HepG2 (cell line): Measurements from ENCODE around the gene ARHGAP33. TPM values are rescaled to one million over a fixed set of nuclear protein-coding genes. Genes with fewer than 3 reads are reported as not detected.

Source experiments
- GZF1 ChIP-seq: sonication (generic); formaldehyde crosslinking; IDR thresholded peaks from 2 replicates; pipeline ENCODE4 v1.5.1; 2020; ENCODE audit warnings: mild to moderate bottlenecking, missing genetic modification reagents
- IRF1 ChIP-seq: sonication (generic); formaldehyde crosslinking; IDR thresholded peaks from 2 replicates; pipeline ENCODE4 v1.4.0; 2020; ENCODE audit warnings: low read depth, mild to moderate bottlenecking, missing genetic modification reagents
- SIN3A ChIP-seq: IDR thresholded peaks from 2 replicates; pipeline ENCODE4 v1.6.1; 2011; ENCODE audit warnings: low read depth, mild to moderate bottlenecking, control low read depth, low read length, borderline replicate concordance
- YEATS4 ChIP-seq: sonication (generic); formaldehyde crosslinking; IDR thresholded peaks from 2 replicates; pipeline ENCODE4 v1.4.0; 2020; ENCODE audit warnings: missing genetic modification reagents, borderline replicate concordance
- polyA plus RNA-seq, 8 experiments: library from polyadenylated mRNA; depleted of rRNA in 3 of 8; stranded (reverse) in 7 of 8; unstranded in 1 of 8; fragments of >200 nt; fragmentation: Illumina TruSeq in 4 of 8; extraction: Trizol in 4 of 8; gene quantifications; 2 replicates each; pipeline versions ENCODE4 v1.2.1 to v1.2.3, GENCODE V29; 2011 to 2016; ENCODE audit warnings: low read depth in 4 of 8, missing spikeins in 1 of 8, mixed read lengths in 1 of 8; ENCODE audit not compliant: insufficient read depth in 1 of 8
- total RNA-seq, 5 experiments: library from RNA; depleted of rRNA; stranded (reverse); fragments of >200 nt; fragmentation: Illumina TruSeq; extraction: Trizol; gene quantifications; 2 replicates each; pipeline ENCODE4 v1.2.3, GENCODE V29; 2016; ENCODE audit warnings: low read depth in 1 of 5
- TF ChIP-seq, protein P1 (sequence below), 2 experiments: sonication (generic) in 1 of 2; formaldehyde crosslinking in 1 of 2; IDR thresholded peaks; 2 replicates each; pipeline versions ENCODE4 v1.4.0 to v1.6.1; 2016 to 2020; ENCODE audit warnings: borderline replicate concordance in 1 of 2, low read depth in 1 of 2, mild to moderate bottlenecking in 1 of 2, missing genetic modification reagents in 1 of 2
- TF ChIP-seq, protein P2 (sequence below): sonication (generic); formaldehyde crosslinking; IDR thresholded peaks from 2 replicates; pipeline ENCODE4 v1.4.0; 2020; ENCODE audit warnings: missing genetic modification reagents
- TF ChIP-seq, protein P3 (sequence below), 2 experiments: fragments of 450-650 bp in 1 of 2; sonication (generic) in 1 of 2; formaldehyde crosslinking in 1 of 2; IDR thresholded peaks; 2 replicates each; pipeline versions ENCODE4 v1.6.1 to v1.8.0; 2016 to 2022; ENCODE audit warnings: antibody characterized with exemption in 1 of 2, mild to moderate bottlenecking in 1 of 2, missing genetic modification reagents in 1 of 2
- TF ChIP-seq, protein P4 (sequence below): sonication (generic); formaldehyde crosslinking; IDR thresholded peaks from 2 replicates; pipeline ENCODE4 v1.5.0; 2020; ENCODE audit warnings: missing genetic modification reagents, mild to moderate bottlenecking, borderline replicate concordance

Gene ARHGAP33
- total and polyA plus RNA-seq, 2 of the 13 experiments (the other 11 are each of a cell fraction or from before 2014, with no cell fraction given) = 1.3 to 2.7 TPM

GRCh38 chr19:35748106-35749020 lies 27.0 kb upstream of the ARHGAP33 start, which contains the start of gene LIN37 (continued):
- TF ChIP-seq, protein P1, sequence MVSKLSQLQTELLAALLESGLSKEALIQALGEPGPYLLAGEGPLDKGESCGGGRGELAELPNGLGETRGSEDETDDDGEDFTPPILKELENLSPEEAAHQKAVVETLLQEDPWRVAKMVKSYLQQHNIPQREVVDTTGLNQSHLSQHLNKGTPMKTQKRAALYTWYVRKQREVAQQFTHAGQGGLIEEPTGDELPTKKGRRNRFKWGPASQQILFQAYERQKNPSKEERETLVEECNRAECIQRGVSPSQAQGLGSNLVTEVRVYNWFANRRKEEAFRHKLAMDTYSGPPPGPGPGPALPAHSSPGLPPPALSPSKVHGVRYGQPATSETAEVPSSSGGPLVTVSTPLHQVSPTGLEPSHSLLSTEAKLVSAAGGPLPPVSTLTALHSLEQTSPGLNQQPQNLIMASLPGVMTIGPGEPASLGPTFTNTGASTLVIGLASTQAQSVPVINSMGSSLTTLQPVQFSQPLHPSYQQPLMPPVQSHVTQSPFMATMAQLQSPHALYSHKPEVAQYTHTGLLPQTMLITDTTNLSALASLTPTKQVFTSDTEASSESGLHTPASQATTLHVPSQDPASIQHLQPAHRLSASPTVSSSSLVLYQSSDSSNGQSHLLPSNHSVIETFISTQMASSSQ (IDR thresholded peaks at IDR 0.05; ENCODE audit: low read depth) = peak; percentile 47; the same call in 1 of the 2 replicates
- TF ChIP-seq, protein P1 (CRISPR knock-in tag; IDR thresholded peaks at IDR 0.05; ENCODE audit: borderline replicate concordance) = peak; percentile 65; the same call in 1 of the 2 replicates
- TF ChIP-seq GZF1 (0 out of 2 replicates have a peak, but pooled peaks have one; percentile 41), YEATS4 (CRISPR knock-in tag) (peak; percentile 68; the same call in 1 of the 2 replicates), IRF1 (CRISPR knock-in tag) (no peak), SIN3A (peak; percentile 87)
- TF ChIP-seq, protein P2, sequence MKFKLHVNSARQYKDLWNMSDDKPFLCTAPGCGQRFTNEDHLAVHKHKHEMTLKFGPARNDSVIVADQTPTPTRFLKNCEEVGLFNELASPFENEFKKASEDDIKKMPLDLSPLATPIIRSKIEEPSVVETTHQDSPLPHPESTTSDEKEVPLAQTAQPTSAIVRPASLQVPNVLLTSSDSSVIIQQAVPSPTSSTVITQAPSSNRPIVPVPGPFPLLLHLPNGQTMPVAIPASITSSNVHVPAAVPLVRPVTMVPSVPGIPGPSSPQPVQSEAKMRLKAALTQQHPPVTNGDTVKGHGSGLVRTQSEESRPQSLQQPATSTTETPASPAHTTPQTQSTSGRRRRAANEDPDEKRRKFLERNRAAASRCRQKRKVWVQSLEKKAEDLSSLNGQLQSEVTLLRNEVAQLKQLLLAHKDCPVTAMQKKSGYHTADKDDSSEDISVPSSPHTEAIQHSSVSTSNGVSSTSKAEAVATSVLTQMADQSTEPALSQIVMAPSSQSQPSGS (CRISPR knock-in tag) = peak; percentile 69; the same call in 1 of the 2 replicates
- TF ChIP-seq, protein P3, sequence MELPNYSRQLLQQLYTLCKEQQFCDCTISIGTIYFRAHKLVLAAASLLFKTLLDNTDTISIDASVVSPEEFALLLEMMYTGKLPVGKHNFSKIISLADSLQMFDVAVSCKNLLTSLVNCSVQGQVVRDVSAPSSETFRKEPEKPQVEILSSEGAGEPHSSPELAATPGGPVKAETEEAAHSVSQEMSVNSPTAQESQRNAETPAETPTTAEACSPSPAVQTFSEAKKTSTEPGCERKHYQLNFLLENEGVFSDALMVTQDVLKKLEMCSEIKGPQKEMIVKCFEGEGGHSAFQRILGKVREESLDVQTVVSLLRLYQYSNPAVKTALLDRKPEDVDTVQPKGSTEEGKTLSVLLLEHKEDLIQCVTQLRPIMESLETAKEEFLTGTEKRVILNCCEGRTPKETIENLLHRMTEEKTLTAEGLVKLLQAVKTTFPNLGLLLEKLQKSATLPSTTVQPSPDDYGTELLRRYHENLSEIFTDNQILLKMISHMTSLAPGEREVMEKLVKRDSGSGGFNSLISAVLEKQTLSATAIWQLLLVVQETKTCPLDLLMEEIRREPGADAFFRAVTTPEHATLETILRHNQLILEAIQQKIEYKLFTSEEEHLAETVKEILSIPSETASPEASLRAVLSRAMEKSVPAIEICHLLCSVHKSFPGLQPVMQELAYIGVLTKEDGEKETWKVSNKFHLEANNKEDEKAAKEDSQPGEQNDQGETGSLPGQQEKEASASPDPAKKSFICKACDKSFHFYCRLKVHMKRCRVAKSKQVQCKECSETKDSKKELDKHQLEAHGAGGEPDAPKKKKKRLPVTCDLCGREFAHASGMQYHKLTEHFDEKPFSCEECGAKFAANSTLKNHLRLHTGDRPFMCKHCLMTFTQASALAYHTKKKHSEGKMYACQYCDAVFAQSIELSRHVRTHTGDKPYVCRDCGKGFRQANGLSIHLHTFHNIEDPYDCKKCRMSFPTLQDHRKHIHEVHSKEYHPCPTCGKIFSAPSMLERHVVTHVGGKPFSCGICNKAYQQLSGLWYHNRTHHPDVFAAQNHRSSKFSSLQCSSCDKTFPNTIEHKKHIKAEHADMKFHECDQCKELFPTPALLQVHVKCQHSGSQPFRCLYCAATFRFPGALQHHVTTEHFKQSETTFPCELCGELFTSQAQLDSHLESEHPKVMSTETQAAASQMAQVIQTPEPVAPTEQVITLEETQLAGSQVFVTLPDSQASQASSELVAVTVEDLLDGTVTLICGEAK (IDR thresholded peaks at IDR 0.05) = peak; percentile 17; the same call in 1 of the 2 replicates
- TF ChIP-seq, protein P3 (CRISPR knock-in tag; IDR thresholded peaks at IDR 0.05) = peak; percentile 51; the same call in 1 of the 2 replicates
- TF ChIP-seq, protein P4, sequence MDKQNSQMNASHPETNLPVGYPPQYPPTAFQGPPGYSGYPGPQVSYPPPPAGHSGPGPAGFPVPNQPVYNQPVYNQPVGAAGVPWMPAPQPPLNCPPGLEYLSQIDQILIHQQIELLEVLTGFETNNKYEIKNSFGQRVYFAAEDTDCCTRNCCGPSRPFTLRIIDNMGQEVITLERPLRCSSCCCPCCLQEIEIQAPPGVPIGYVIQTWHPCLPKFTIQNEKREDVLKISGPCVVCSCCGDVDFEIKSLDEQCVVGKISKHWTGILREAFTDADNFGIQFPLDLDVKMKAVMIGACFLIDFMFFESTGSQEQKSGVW = no peak
